Measurements from ENCODE around the gene KCNJ15.
A peak's percentile ranks its signal among the peaks of the same experiment; 100 is the strongest.
"Not testable (repeated sequence)": the region's sequence is repeated elsewhere in the genome, so short reads cannot be mapped to it uniquely, and the experiment has no call there.

KCNJ15 gene

GRCh38 chr21:38244407-38244787 lies 12.4 kb upstream of the KCNJ15 start:
- Histone ChIP-seq H3K9ac (ENCODE audit: low read length in 5 of 5) (no peak overlapping the region), H3K36me3 (ENCODE audit: control insufficient read depth in 5 of 5, insufficient read depth in 5 of 5, low read length in 5 of 5) (no peaks in the 10 kb centered on the region), H3K4me1 (ENCODE audit: control insufficient read depth in 5 of 5, insufficient read depth in 5 of 5, low read length in 5 of 5) (no peaks in the 10 kb centered on the region), H3K4me3 (ENCODE audit: low read depth in 1 of 5, low read length in 5 of 5) (no peak overlapping the region), H3K9me3 (ENCODE audit: control insufficient read depth in 5 of 5, low read length in 5 of 5) (no peaks in the 10 kb centered on the region), H3K27ac (ENCODE audit: low read depth, low read length) (no peak overlapping the region), H3K27me3 (ENCODE audit: control insufficient read depth in 5 of 5, insufficient read depth in 4 of 5, low read length in 5 of 5) (no peaks in the 10 kb centered on the region)

- no peaks in the 10 kb centered on the region for H3K9me3 ChIP-seq (ENCODE audit: control insufficient read depth in 5 of 5, low read length in 5 of 5)
- no peak overlapping the region for H3K27ac ChIP-seq (ENCODE audit: low read depth, low read length)
- H3K36me3 ChIP-seq (ENCODE audit: control insufficient read depth in 5 of 5, insufficient read depth in 5 of 5, low read length in 5 of 5): no peaks in the 10 kb centered on the region
- H3K4me3 ChIP-seq (ENCODE audit: low read depth in 1 of 5, low read length in 5 of 5): no peak overlapping the region
- no peak overlapping the region for H3K9ac ChIP-seq (ENCODE audit: low read length in 5 of 5)
- peaks cover 0 to 7% (median 5%) of the 10 kb centered on the region in 5 donors for H3K4me1 ChIP-seq (ENCODE audit: control insufficient read depth in 5 of 5, insufficient read depth in 5 of 5, low read length in 5 of 5)
- no peaks in the 10 kb centered on the region for H3K27me3 ChIP-seq (ENCODE audit: control insufficient read depth in 5 of 5, insufficient read depth in 4 of 5, low read length in 5 of 5)
Measured at GRCh38 chr21:38244885-38245869, 11.6 kb upstream of the KCNJ15 start.

- H3K9ac ChIP-seq (ENCODE audit: low read length in 5 of 5): no peak overlapping the region
- no peak overlapping the region for H3K27ac ChIP-seq (ENCODE audit: low read depth, low read length)
- no peak overlapping the region for H3K4me3 ChIP-seq (ENCODE audit: low read depth in 1 of 5, low read length in 5 of 5)
- H3K36me3 ChIP-seq (ENCODE audit: control insufficient read depth in 5 of 5, insufficient read depth in 5 of 5, low read length in 5 of 5): no peaks in the 10 kb centered on the region
- H3K4me1 ChIP-seq (ENCODE audit: control insufficient read depth in 5 of 5, insufficient read depth in 5 of 5, low read length in 5 of 5): peaks cover 0 to 13% (median 8%) of the 10 kb centered on the region in 5 donors
- no peaks in the 10 kb centered on the region for H3K9me3 ChIP-seq (ENCODE audit: control insufficient read depth in 5 of 5, low read length in 5 of 5)
- no peaks in the 10 kb centered on the region for H3K27me3 ChIP-seq (ENCODE audit: control insufficient read depth in 5 of 5, insufficient read depth in 4 of 5, low read length in 5 of 5)
Measured at GRCh38 chr21:38246511-38246910, 10.3 kb upstream of the KCNJ15 start.

DNA sequence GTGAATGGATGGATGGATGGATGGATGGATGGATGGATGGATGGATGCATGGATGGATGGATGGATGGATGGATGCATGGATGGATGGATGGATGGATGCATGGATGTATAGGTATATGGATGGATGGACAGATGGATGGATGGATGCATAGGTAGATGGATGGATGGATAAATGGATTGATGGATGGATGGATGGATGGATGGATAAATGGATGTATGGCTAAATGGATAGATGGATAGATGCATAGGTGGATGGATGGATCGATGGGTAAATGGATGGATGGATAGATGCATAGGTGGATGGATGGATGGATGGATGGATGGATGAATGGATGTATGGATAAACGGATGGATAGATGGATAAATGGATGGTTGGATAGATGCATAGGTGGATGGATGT lies 9.7 kb upstream of the KCNJ15 start:
- H3K4me1 ChIP-seq (ENCODE audit: control insufficient read depth in 5 of 5, insufficient read depth in 5 of 5, low read length in 5 of 5): peaks cover 0 to 13% (median 8%) of the 10 kb centered on the region in 5 donors
- not testable (repeated sequence) for H3K4me3 ChIP-seq (ENCODE audit: low read depth in 1 of 5, low read length in 5 of 5); H3K27me3 ChIP-seq (ENCODE audit: control insufficient read depth in 5 of 5, insufficient read depth in 4 of 5, low read length in 5 of 5); H3K27ac ChIP-seq (ENCODE audit: low read depth, low read length); H3K9ac ChIP-seq (ENCODE audit: low read length in 5 of 5); H3K36me3 ChIP-seq (ENCODE audit: control insufficient read depth in 5 of 5, insufficient read depth in 5 of 5, low read length in 5 of 5); H3K9me3 ChIP-seq (ENCODE audit: control insufficient read depth in 5 of 5, low read length in 5 of 5)

- no peaks in the 10 kb centered on the region for H3K27me3 ChIP-seq (ENCODE audit: control insufficient read depth in 5 of 5, insufficient read depth in 4 of 5, low read length in 5 of 5)
- H3K4me1 ChIP-seq (ENCODE audit: control insufficient read depth in 5 of 5, insufficient read depth in 5 of 5, low read length in 5 of 5): peaks cover 0 to 13% (median 8%) of the 10 kb centered on the region in 5 donors
- H3K4me3 ChIP-seq (ENCODE audit: low read depth in 1 of 5, low read length in 5 of 5): no peak overlapping the region
- no peaks in the 10 kb centered on the region for H3K36me3 ChIP-seq (ENCODE audit: control insufficient read depth in 5 of 5, insufficient read depth in 5 of 5, low read length in 5 of 5)
- no peak overlapping the region for H3K27ac ChIP-seq (ENCODE audit: low read depth, low read length)
- no peak overlapping the region for H3K9ac ChIP-seq (ENCODE audit: low read length in 5 of 5)
- no peaks in the 10 kb centered on the region for H3K9me3 ChIP-seq (ENCODE audit: control insufficient read depth in 5 of 5, low read length in 5 of 5)
Measured at GRCh38 chr21:38247738-38248510, 8.9 kb upstream of the KCNJ15 start.

DNA sequence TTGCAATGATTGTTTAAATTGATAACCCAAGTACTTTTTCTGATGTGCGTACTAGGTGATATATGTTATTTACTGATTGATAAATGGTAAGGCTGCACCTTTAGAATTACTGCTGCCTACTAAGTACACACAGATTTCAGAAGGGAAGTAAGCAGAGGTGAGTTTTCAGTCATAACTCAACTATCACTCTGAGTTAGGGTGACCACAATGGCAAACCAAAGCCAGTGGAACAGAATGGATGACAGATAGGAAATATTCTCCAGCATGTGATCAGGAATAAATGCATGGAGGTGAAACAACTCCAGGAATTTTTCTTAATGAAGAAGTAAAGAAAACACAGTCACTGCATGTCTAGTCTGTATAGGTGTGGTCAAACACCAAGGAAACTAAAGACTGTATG lies 7.5 kb upstream of the KCNJ15 start:
- Histone ChIP-seq H3K9me3 (ENCODE audit: control insufficient read depth in 5 of 5, low read length in 5 of 5) (no peaks in the 10 kb centered on the region), H3K9ac (ENCODE audit: low read length in 5 of 5) (no peak overlapping the region), H3K4me1 (ENCODE audit: control insufficient read depth in 5 of 5, insufficient read depth in 5 of 5, low read length in 5 of 5) (peaks cover 0 to 13% (median 8%) of the 10 kb centered on the region in 5 donors), H3K27me3 (ENCODE audit: control insufficient read depth in 5 of 5, insufficient read depth in 4 of 5, low read length in 5 of 5) (no peaks in the 10 kb centered on the region), H3K4me3 (ENCODE audit: low read depth in 1 of 5, low read length in 5 of 5) (no peak overlapping the region), H3K36me3 (ENCODE audit: control insufficient read depth in 5 of 5, insufficient read depth in 5 of 5, low read length in 5 of 5) (no peaks in the 10 kb centered on the region), H3K27ac (ENCODE audit: low read depth, low read length) (no peak overlapping the region)

DNA sequence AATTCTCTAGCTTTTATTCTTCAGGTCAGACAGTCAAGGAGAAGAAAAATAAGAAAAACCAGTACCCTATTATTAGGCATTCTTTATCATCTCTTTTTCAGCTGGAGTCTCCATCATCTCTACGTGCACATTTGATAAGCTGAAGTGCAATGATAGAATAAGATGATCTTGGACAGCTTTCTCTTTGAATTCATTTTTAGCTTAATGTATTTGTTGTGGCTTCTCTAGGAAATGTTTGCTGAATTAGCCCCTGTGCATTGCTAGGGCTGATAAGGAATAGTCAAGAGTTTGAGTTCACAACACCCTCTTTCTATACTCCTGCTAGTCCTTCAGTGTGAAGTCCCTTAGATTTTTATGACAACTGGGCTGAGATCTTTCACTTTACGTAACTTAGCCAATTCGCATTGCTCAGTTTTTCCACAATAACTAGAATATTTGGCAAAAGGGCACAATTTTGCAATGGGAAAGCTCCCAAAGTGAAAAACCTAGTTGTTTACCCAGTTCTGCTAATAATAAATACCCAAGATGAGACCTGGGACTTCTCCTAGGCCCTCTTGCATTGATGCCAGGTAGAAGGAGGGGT lies 7.0 kb upstream of the KCNJ15 start:
- no peaks in the 10 kb centered on the region for H3K9me3 ChIP-seq (ENCODE audit: control insufficient read depth in 5 of 5, low read length in 5 of 5)
- no peak overlapping the region for H3K27ac ChIP-seq (ENCODE audit: low read depth, low read length)
- peak overlapping the region in 1 of 5 donors; percentile 7 for H3K9ac ChIP-seq (ENCODE audit: low read length in 5 of 5)
- H3K4me3 ChIP-seq (ENCODE audit: low read depth in 1 of 5, low read length in 5 of 5): no peak overlapping the region
- peaks cover 0 to 13% (median 8%) of the 10 kb centered on the region in 5 donors for H3K4me1 ChIP-seq (ENCODE audit: control insufficient read depth in 5 of 5, insufficient read depth in 5 of 5, low read length in 5 of 5)
- no peaks in the 10 kb centered on the region for H3K27me3 ChIP-seq (ENCODE audit: control insufficient read depth in 5 of 5, insufficient read depth in 4 of 5, low read length in 5 of 5)
- no peaks in the 10 kb centered on the region for H3K36me3 ChIP-seq (ENCODE audit: control insufficient read depth in 5 of 5, insufficient read depth in 5 of 5, low read length in 5 of 5)

DNA sequence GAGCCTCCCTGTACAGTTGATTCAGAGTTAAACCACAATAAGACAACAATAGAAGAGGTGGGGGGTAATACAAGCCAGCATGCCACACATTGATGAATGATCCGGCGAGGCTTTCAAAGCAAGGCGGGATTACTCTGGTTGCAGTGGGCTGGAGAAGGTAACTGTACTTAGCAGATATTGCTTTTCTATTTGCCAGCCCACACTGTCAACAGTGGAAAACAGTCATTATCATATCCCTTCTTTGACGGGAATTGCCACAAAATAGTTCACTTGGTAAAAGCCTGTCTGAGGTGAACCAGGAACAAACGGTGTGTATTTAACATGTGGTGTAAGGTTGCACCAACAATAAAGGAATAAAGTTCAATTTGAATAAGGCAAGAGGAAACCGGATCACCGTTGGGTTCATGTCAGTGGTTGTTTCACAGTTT lies 5.8 kb upstream of the KCNJ15 start:
- Histone ChIP-seq H3K36me3 (ENCODE audit: control insufficient read depth in 5 of 5, insufficient read depth in 5 of 5, low read length in 5 of 5) (no peaks in the 10 kb centered on the region), H3K4me1 (ENCODE audit: control insufficient read depth in 5 of 5, insufficient read depth in 5 of 5, low read length in 5 of 5) (peaks cover 2 to 13% (median 8%) of the 10 kb centered on the region in 5 donors), H3K9ac (ENCODE audit: low read length in 5 of 5) (no peak overlapping the region), H3K27ac (ENCODE audit: low read depth, low read length) (no peak overlapping the region), H3K4me3 (ENCODE audit: low read depth in 1 of 5, low read length in 5 of 5) (no peak overlapping the region), H3K9me3 (ENCODE audit: control insufficient read depth in 5 of 5, low read length in 5 of 5) (no peaks in the 10 kb centered on the region), H3K27me3 (ENCODE audit: control insufficient read depth in 5 of 5, insufficient read depth in 4 of 5, low read length in 5 of 5) (no peaks in the 10 kb centered on the region)

DNA sequence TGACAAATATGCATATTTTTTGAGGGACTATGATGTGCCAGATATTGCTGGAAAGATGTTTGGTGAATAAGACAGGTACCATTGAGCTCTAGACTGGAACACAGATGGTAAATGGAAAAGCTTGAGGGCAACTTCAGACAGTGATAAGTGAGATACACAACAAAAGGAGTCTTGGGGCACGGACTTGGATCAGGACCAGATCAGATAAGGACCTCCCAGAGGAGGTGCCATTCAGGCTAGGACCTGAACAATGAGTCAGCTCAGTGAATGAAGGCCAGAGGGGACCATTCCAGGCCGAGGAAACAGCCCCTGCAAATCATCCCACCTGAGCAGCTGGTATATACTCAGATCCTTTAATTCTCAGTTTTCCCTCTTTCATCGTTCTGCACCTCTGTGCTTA lies 1.8 kb upstream of the KCNJ15 start:
- Histone ChIP-seq H3K27me3 (ENCODE audit: control insufficient read depth in 5 of 5, insufficient read depth in 4 of 5, low read length in 5 of 5) (peaks cover 0 to 3% (median 0%) of the 10 kb centered on the region in 5 donors), H3K4me3 (ENCODE audit: low read depth in 1 of 5, low read length in 5 of 5) (no peak overlapping the region), H3K27ac (ENCODE audit: low read depth, low read length) (no peak overlapping the region), H3K9me3 (ENCODE audit: control insufficient read depth in 5 of 5, low read length in 5 of 5) (no peaks in the 10 kb centered on the region), H3K36me3 (ENCODE audit: control insufficient read depth in 5 of 5, insufficient read depth in 5 of 5, low read length in 5 of 5) (no peaks in the 10 kb centered on the region), H3K4me1 (ENCODE audit: control insufficient read depth in 5 of 5, insufficient read depth in 5 of 5, low read length in 5 of 5) (peaks cover 2 to 8% (median 5%) of the 10 kb centered on the region in 5 donors), H3K9ac (ENCODE audit: low read length in 5 of 5) (no peak overlapping the region)
